Spinal cord (tissue), 10 donors: ENCODE measurements around the gene CPSF7. TPM values are rescaled to one million over a fixed set of nuclear protein-coding genes. Genes with fewer than 3 reads are reported as not detected.

Experiments
- DNase-seq, 6 donors: peaks; one replicate each; pipeline versions ENCODE4 v3.0.0 to v3.0.0-alpha.2; 2013 to 2015; ENCODE audit warnings: low spot score in 6 of 6, low read depth in 4 of 6
- H3K27ac ChIP-seq: one replicate; pipeline ENCODE4 v1.5.1; 2013; ENCODE audit warnings: low read depth, low read length, control low read depth
- H3K27me3 ChIP-seq: one replicate; pipeline ENCODE4 v1.6.1; 2013; ENCODE audit warnings: low read length; ENCODE audit not compliant: control insufficient read depth, insufficient read depth
- H3K36me3 ChIP-seq: one replicate; pipeline ENCODE4 v1.6.1; 2013; ENCODE audit warnings: low read length; ENCODE audit not compliant: control insufficient read depth, insufficient read depth
- H3K4me1 ChIP-seq: one replicate; pipeline ENCODE4 v1.6.1; 2013; ENCODE audit warnings: low read length; ENCODE audit not compliant: control insufficient read depth, insufficient read depth
- H3K4me3 ChIP-seq: one replicate; pipeline ENCODE4 v1.5.1; 2013; ENCODE audit warnings: low read depth, low read length, control low read depth
- H3K9me3 ChIP-seq: one replicate; pipeline ENCODE4 v1.6.1; 2013; ENCODE audit warnings: low read length; ENCODE audit not compliant: control insufficient read depth, insufficient read depth
- WGBS: methylation state at CpG from one replicate; pipeline ENCODE4 v1.1.5; 2013; ENCODE audit warnings: missing lambda C conversion rate; ENCODE audit not compliant: insufficient coverage; 5-methylcytosine and 5-hydroxymethylcytosine counted together
- polyA plus RNA-seq, 2 donors: library from polyadenylated mRNA; unstranded; fragments of 120-200 nt; gene quantifications; one replicate each; pipeline ENCODE4 v1.2.1, GENCODE V29; 2013; ENCODE audit not compliant: insufficient read length in 2 of 2
- small RNA-seq: library from RNA; depleted of rRNA; stranded (forward); fragments of <200 nt; gene quantifications from one replicate; pipeline ENCODE3, GENCODE V24; 2014; ENCODE audit warnings: low replicate concordance
- total RNA-seq, 2 donors: library from RNA; depleted of rRNA in 1 of 2; stranded (reverse); fragments of 120-200 nt in 1 of 2; fragments of >200 nt in 1 of 2; gene quantifications; one replicate each; pipeline versions ENCODE4 v1.2.3 to v1.2.4, GENCODE V29; 2013 to 2014
- donor health status: healthy.

CPSF7 gene
- total and polyA plus RNA-seq, 4 donors: 30.4 to 104 (median 70.8) TPM

GRCh38 chr11:61353131-61354067 lies 76.4 kb downstream of the CPSF7 start:
- Histone ChIP-seq H3K36me3 (peaks cover 46% of the 10 kb centered on the region), H3K27ac (no peak overlapping the region), H3K4me3 (no peak overlapping the region), H3K9me3 (no peaks in the 10 kb centered on the region), H3K4me1 (no peaks in the 10 kb centered on the region), H3K27me3 (no peaks in the 10 kb centered on the region)
- DNase-seq: no peak
- WGBS: 85% methylated on average over 10 of the region's 15 CpGs

Small RNAs within 50 kb of the gene (small RNA-seq; reads per million reads assigned to genes)
- gene RN7SL23P: not detected

Other genes starting within 250 kb of the CPSF7 start
- gene PGA3, start 226.5 kb downstream of the CPSF7 start, total RNA-seq: under 1 TPM; 0.59 to 0.66 TPM
- under 1 TPM; 0.17 to 0.21 TPM for gene PGA3, start 226.5 kb downstream of the CPSF7 start, polyA plus RNA-seq
- gene PGA4, start 207.6 kb downstream of the CPSF7 start, total RNA-seq: 1 to 10 TPM in 1 of 2 donors, under 1 TPM in 1; 0.99 to 1.8 TPM
- under 1 TPM in 1 of 2 donors, not detected in 1; 0.39 TPM for gene PGA4, start 207.6 kb downstream of the CPSF7 start, polyA plus RNA-seq
- under 1 TPM; 0.33 to 0.50 TPM for gene PGA5, start 188.8 kb downstream of the CPSF7 start, total RNA-seq
- gene PGA5, start 188.8 kb downstream of the CPSF7 start, polyA plus RNA-seq: under 1 TPM; 0.77 to 0.79 TPM
- 1 to 10 TPM; 1.5 to 2.4 TPM for gene VWCE, start 134.7 kb downstream of the CPSF7 start, total RNA-seq
- 10 to 100 TPM in 1 of 2 donors, 1 to 10 TPM in 1; 5.3 to 10.7 TPM for gene VWCE, start 134.7 kb downstream of the CPSF7 start, polyA plus RNA-seq
- 100 to 1,000 TPM; 162 to 254 TPM for gene DDB1, start 96.9 kb downstream of the CPSF7 start, total RNA-seq
- 100 to 1,000 TPM; 174 to 179 TPM for gene DDB1, start 96.9 kb downstream of the CPSF7 start, polyA plus RNA-seq
- gene TKFC, start 96.7 kb downstream of the CPSF7 start, total RNA-seq: 10 to 100 TPM; 14.9 to 27.9 TPM
- 10 to 100 TPM; 29.6 to 37.7 TPM for gene TKFC, start 96.7 kb downstream of the CPSF7 start, polyA plus RNA-seq
- 10 to 100 TPM; 12.5 to 16.1 TPM for gene CYB561A3, start 68.1 kb downstream of the CPSF7 start, total RNA-seq
- gene CYB561A3, start 68.1 kb downstream of the CPSF7 start, polyA plus RNA-seq: 10 to 100 TPM; 19.3 to 27.3 TPM
- 10 to 100 TPM; 19.0 to 30.4 TPM for gene TMEM138, start 67.6 kb downstream of the CPSF7 start, total RNA-seq
- 10 to 100 TPM; 32.3 to 41.2 TPM for gene TMEM138, start 67.6 kb downstream of the CPSF7 start, polyA plus RNA-seq
- gene TMEM216, start 37.4 kb downstream of the CPSF7 start, total RNA-seq: 10 to 100 TPM; 12.8 to 22.6 TPM
- 10 to 100 TPM; 20.9 to 26.9 TPM for gene TMEM216, start 37.4 kb downstream of the CPSF7 start, polyA plus RNA-seq
- 10 to 100 TPM; 34.7 to 64.5 TPM for gene SDHAF2, start 149 bp upstream of the CPSF7 start, total RNA-seq
- gene SDHAF2, start 149 bp upstream of the CPSF7 start, polyA plus RNA-seq: 10 to 100 TPM; 40.3 to 52.7 TPM
- 1 to 10 TPM; 1.4 to 6.4 TPM for gene LRRC10B, start 78.8 kb upstream of the CPSF7 start, total RNA-seq
- gene LRRC10B, start 78.8 kb upstream of the CPSF7 start, polyA plus RNA-seq: 10 to 100 TPM in 1 of 2 donors, 1 to 10 TPM in 1; 8.2 to 11.8 TPM
- gene SYT7, start 151.1 kb upstream of the CPSF7 start, total RNA-seq: 10 to 100 TPM in 1 of 2 donors, 1 to 10 TPM in 1; 9.8 to 31.1 TPM
- 10 to 100 TPM; 51.4 to 57.7 TPM for gene SYT7, start 151.1 kb upstream of the CPSF7 start, polyA plus RNA-seq